Endothelial cell of umbilical vein (primary cell): ENCODE data around the gene KAT7. TPM values are rescaled to one million over a fixed set of nuclear protein-coding genes. Genes with fewer than 3 reads are reported as not detected.

Experiments
- BruUV-seq: library from RNA; stranded (reverse); fragments of 400-500 nt; replicated peaks from 2 replicates; lab custom pipeline; 2021; lab: Mats Ljungman, UMichigan
- CTCF ChIA-PET: fragments of 300-600, 350-600 bp; sonication (Branson Sonifier 250); formaldehyde crosslinking; loops from one replicate; lab custom pipeline; 2021; ENCODE audit warnings: antibody characterized with exemption, inconsistent platforms; lab: Charles Lee
- POLR2A ChIA-PET: fragments of 300-600, 350-600 bp; sonication (Branson Sonifier 250); formaldehyde crosslinking; loops from one replicate; lab custom pipeline; 2021; ENCODE audit warnings: antibody characterized with exemption, inconsistent platforms; lab: Charles Lee
- DNase-seq: peaks from one replicate; pipeline ENCODE4 v3.0.0-alpha.2; 2011; ENCODE audit warnings: low read depth, low spot score
- FAIRE-seq: peaks from 2 replicates; lab custom pipeline; 2011; peaks lifted over from hg19 to GRCh38; lab: Jason Lieb, UNC
- H2AFZ ChIP-seq: 2 replicates; pipeline ENCODE4 v1.6.0; 2012; ENCODE audit warnings: low read depth, low read length, control low read depth, inconsistent platforms
- H3K27ac ChIP-seq: 2 replicates; pipeline ENCODE4 v1.5.1; 2011; ENCODE audit warnings: low read depth, mild to moderate bottlenecking, control low read depth, low read length, moderate library complexity; ENCODE audit not compliant: insufficient read depth
- H3K27me3 ChIP-seq, 2 experiments: 2 replicates each; pipeline versions ENCODE4 v1.6.0 to v1.6.1; 2011; ENCODE audit warnings: low read length in 2 of 2, mixed read lengths in 1 of 2; ENCODE audit not compliant: control insufficient read depth in 2 of 2, insufficient read depth in 2 of 2
- H3K36me3 ChIP-seq, 2 experiments: 2 replicates in 1 of 2; 3 replicates in 1 of 2; pipeline ENCODE4 v1.5.1; 2011; ENCODE audit warnings: low read length in 2 of 2, mild to moderate bottlenecking in 1 of 2, moderate library complexity in 1 of 2; ENCODE audit not compliant: control insufficient read depth in 2 of 2, insufficient read depth in 2 of 2; ENCODE audit errors: extremely low read depth in 1 of 2
- H3K4me1 ChIP-seq: 3 replicates; pipeline ENCODE4 v1.5.1; 2011; ENCODE audit warnings: mild to moderate bottlenecking, low read length; ENCODE audit not compliant: control insufficient read depth, insufficient read depth; ENCODE audit errors: extremely low read depth
- H3K4me2 ChIP-seq: 2 replicates; pipeline ENCODE4 v1.6.1; 2011; ENCODE audit warnings: low read length, control low read depth, mixed read lengths; ENCODE audit not compliant: insufficient read depth
- H3K4me3 ChIP-seq, 3 experiments: fragments of 200-600 bp in 1 of 3; sonication (generic), shearing (Covaris generic) in 1 of 3; replicated peaks in 1 of 3; 2 replicates each; pipeline ENCODE4 v1.5.1; 2011 to 2016; ENCODE audit warnings: control low read depth in 3 of 3, low read length in 3 of 3, mild to moderate bottlenecking in 2 of 3, inconsistent platforms in 1 of 3, low read depth in 1 of 3, moderate library complexity in 1 of 3; ENCODE audit not compliant: insufficient read depth in 1 of 3
- H3K79me2 ChIP-seq: 2 replicates; pipeline ENCODE4 v1.6.0; 2012; ENCODE audit warnings: low read length, inconsistent platforms; ENCODE audit not compliant: control insufficient read depth, insufficient read depth
- H3K9ac ChIP-seq: replicated peaks from 2 replicates; pipeline ENCODE3; 2011; ENCODE audit warnings: low read length, control low read depth; ENCODE audit not compliant: insufficient read depth; ENCODE audit errors: extremely low read depth
- H3K9me1 ChIP-seq: replicated peaks from 3 replicates; pipeline ENCODE4 v1.6.0; 2011; ENCODE audit warnings: mild to moderate bottlenecking, low read length; ENCODE audit not compliant: control insufficient read depth, insufficient read depth; ENCODE audit errors: extremely low read depth
- H3K9me3 ChIP-seq: replicated peaks from 2 replicates; pipeline ENCODE4 v1.5.1; 2012; ENCODE audit warnings: low read length, inconsistent platforms; ENCODE audit not compliant: control insufficient read depth, insufficient read depth
- H4K20me1 ChIP-seq: replicated peaks from 2 replicates; pipeline ENCODE3; 2011; ENCODE audit warnings: mild to moderate bottlenecking, low read length; ENCODE audit not compliant: control insufficient read depth, insufficient read depth; ENCODE audit errors: extremely low read depth
- EZH2 ChIP-seq: IDR thresholded peaks from 2 replicates; pipeline ENCODE4 v1.6.1; 2012; ENCODE audit warnings: borderline replicate concordance, low read depth, mild to moderate bottlenecking, moderate library complexity, low read length, inconsistent platforms; ENCODE audit not compliant: severe bottlenecking
- FOS ChIP-seq: IDR thresholded peaks from 2 replicates; pipeline ENCODE4 v1.6.1; 2011; ENCODE audit warnings: mild to moderate bottlenecking, low read length, moderate library complexity, borderline replicate concordance; ENCODE audit not compliant: insufficient read depth
- GATA2 ChIP-seq: IDR thresholded peaks from 2 replicates; pipeline ENCODE4 v1.7.0; 2011; ENCODE audit warnings: low read depth, mild to moderate bottlenecking, moderate library complexity, mixed read lengths, low read length; ENCODE audit not compliant: insufficient read length, insufficient read depth
- JUN ChIP-seq: IDR thresholded peaks from 2 replicates; pipeline ENCODE4 v1.6.1; 2011; ENCODE audit warnings: borderline replicate concordance, low read depth; ENCODE audit not compliant: insufficient read length, insufficient read depth
- MYC ChIP-seq: IDR thresholded peaks from one replicate; pipeline ENCODE4 v1.6.1; 2011; ENCODE audit warnings: mild to moderate bottlenecking, low read depth, low read length
- POLR2A ChIP-seq: IDR thresholded peaks from 2 replicates; pipeline ENCODE4 v1.6.1; 2012; ENCODE audit warnings: low read depth, mild to moderate bottlenecking, control low read depth, low read length
- POLR2AphosphoS5 ChIP-seq: IDR thresholded peaks from 2 replicates; pipeline ENCODE4 v1.6.1; 2012; ENCODE audit warnings: low read depth, mild to moderate bottlenecking, control low read depth, low read length, moderate library complexity; ENCODE audit not compliant: insufficient read depth
- dilution Hi-C: fragments of 300-500 bp; cut with MboI; formaldehyde crosslinking; loops from one replicate; pipeline ENCODE4 v1.15.0; 2019; ENCODE audit warnings: low sequenced_read_pairs; ENCODE audit not compliant: extremely low pct_ligation_motif_present
- intact Hi-C: fragments of 100-400 bp; cut with micrococcal nuclease; formaldehyde crosslinking; loops from one replicate; pipeline ENCODE4 v1.10.0; 2022
- polyA plus RNA-seq, 4 experiments: library from polyadenylated mRNA; depleted of rRNA in 3 of 4; stranded (reverse) in 3 of 4; unstranded in 1 of 4; fragments of >200 nt; gene quantifications; 2 replicates each; pipeline versions ENCODE4 v1.2.1 to v1.2.3, GENCODE V29; 2011 to 2012; ENCODE audit warnings: missing spikeins in 1 of 4
- total RNA-seq: library from RNA; stranded (reverse); gene quantifications from 2 replicates; pipeline ENCODE4 v1.2.3, GENCODE V29; 2021
- TF ChIP-seq, protein P1 (sequence below), 2 donors: IDR thresholded peaks; 1 replicate in 1 of 2; 2 replicates in 1 of 2; pipeline ENCODE4 v1.5.1; 2011; ENCODE audit warnings: low read length in 2 of 2, mild to moderate bottlenecking in 2 of 2, moderate library complexity in 2 of 2, control low read depth in 1 of 2, inconsistent platforms in 1 of 2, low read depth in 1 of 2; ENCODE audit not compliant: insufficient read depth in 1 of 2; ENCODE audit errors: extremely low read depth in 1 of 2
- TF ChIP-seq, protein P2 (sequence below): IDR thresholded peaks from 2 replicates; pipeline ENCODE4 v1.6.1; 2011; ENCODE audit not compliant: insufficient read depth, insufficient read length

The KAT7 gene
- total and polyA plus RNA-seq, 2 donors (not counting 3 experiments of a cell fraction or from before 2014, with no cell fraction given): 44.5 to 66.2 TPM

DNA sequence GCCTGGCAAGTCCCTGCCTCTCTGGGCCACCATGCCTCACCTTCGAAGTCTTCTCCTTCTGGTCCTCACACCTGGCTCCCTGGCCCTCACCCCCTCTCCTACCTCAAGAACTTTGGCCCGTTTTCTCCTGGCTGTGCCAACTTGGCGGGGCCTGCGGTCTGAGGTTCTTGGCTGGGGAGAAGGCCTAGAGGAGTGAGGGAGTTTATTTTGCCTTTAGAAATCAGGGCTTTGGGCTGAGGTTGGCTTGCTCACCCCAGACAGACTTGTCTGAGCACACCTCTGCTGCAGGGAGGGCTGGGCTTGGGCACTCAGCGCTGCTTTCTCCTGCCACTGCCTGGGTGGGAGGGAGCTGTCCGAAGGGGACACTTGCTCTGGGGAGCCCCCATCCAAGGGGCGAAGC lies 82.7 kb downstream of the KAT7 start:
- dilution Hi-C loops: no loop called here

More for the DNA sequence above, 82.7 kb downstream of the KAT7 start:
- no peaks in the 10 kb centered on the region for H3K9me3 ChIP-seq
- no peaks in the 10 kb centered on the region for H3K4me1 ChIP-seq
- ChIA-PET POLR2A (no interaction called here), CTCF (interaction anchor here (2.0 to 26.9 kb wide), 2 partner anchors 9 to 126 kb away, joined by 10 to 590 read pairs; partner anchors contain the start of gene DLX3)
- intact Hi-C loops: no loop called here
- H4K20me1 ChIP-seq: no peaks in the 10 kb centered on the region
- no peaks in the 10 kb centered on the region for H3K79me2 ChIP-seq
- no peak for FAIRE-seq
- DNase-seq: no peak
- H3K9me1 ChIP-seq: no peaks in the 10 kb centered on the region
- H3K36me3 ChIP-seq: no peaks in the 10 kb centered on the region
- no peak overlapping the region for H3K4me2 ChIP-seq
- H3K27ac ChIP-seq: no peak overlapping the region
- no peak overlapping the region for H2AFZ ChIP-seq
- no TSS peak for BruUV-seq
- TF ChIP-seq EZH2: no peak
- TF ChIP-seq, protein P1, sequence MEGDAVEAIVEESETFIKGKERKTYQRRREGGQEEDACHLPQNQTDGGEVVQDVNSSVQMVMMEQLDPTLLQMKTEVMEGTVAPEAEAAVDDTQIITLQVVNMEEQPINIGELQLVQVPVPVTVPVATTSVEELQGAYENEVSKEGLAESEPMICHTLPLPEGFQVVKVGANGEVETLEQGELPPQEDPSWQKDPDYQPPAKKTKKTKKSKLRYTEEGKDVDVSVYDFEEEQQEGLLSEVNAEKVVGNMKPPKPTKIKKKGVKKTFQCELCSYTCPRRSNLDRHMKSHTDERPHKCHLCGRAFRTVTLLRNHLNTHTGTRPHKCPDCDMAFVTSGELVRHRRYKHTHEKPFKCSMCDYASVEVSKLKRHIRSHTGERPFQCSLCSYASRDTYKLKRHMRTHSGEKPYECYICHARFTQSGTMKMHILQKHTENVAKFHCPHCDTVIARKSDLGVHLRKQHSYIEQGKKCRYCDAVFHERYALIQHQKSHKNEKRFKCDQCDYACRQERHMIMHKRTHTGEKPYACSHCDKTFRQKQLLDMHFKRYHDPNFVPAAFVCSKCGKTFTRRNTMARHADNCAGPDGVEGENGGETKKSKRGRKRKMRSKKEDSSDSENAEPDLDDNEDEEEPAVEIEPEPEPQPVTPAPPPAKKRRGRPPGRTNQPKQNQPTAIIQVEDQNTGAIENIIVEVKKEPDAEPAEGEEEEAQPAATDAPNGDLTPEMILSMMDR (IDR thresholded peaks at IDR 0.05; ENCODE audit: extremely low read depth in 1 of 2, insufficient read depth in 1 of 2, low read depth in 1 of 2, low read length in 2 of 2): no peak
- TF ChIP-seq POLR2A: no peak
- TF ChIP-seq JUN: no peak
- no peak for TF ChIP-seq FOS
- TF ChIP-seq GATA2: no peak
- TF ChIP-seq, protein P2, sequence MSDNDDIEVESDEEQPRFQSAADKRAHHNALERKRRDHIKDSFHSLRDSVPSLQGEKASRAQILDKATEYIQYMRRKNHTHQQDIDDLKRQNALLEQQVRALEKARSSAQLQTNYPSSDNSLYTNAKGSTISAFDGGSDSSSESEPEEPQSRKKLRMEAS: no peak
- TF ChIP-seq MYC: no peak
- no peak for TF ChIP-seq POLR2AphosphoS5
- H3K9ac ChIP-seq: no peak overlapping the region
- peaks cover 0 to 3% of the 10 kb centered on the region in 2 experiments for H3K27me3 ChIP-seq
- no peak overlapping the region for H3K4me3 ChIP-seq
